CD4-positive, alpha-beta T cell treated with Interleukin-21 for 1 hour (primary cell): ENCODE data around the gene CD300E.
A peak's percentile ranks its signal among the peaks of the same experiment; 100 is the strongest.
"Not testable (repeated sequence)": the region's sequence is repeated elsewhere in the genome, so short reads cannot be mapped to it uniquely, and the experiment has no call there.

Source experiments
- DNase-seq: peaks from one replicate; pipeline ENCODE4 v3.0.0-alpha.2; 2020

Gene CD300E

GRCh38 chr17:74623693-74624093 lies at the start of gene CD300E:
Gene CD300E (minus strand): TSS chr17:74623738. CDS start chr17:74623621, 117 bp downstream.
- DNase-seq = no peak

- DNase-seq = peak; percentile 73
Observed at GRCh38 chr17:74671031-74671771, 47.7 kb upstream of the CD300E start.

GRCh38 chr17:74670329-74670728 lies 46.8 kb upstream of the CD300E start:
- DNase-seq = no peak

- no peak for DNase-seq
Observed at GRCh38 chr17:74663561-74663960, 40.0 kb upstream of the CD300E start.

- no peak for DNase-seq
Observed at GRCh38 chr17:74659889-74660288, 36.4 kb upstream of the CD300E start.

- no peak for DNase-seq
Observed at GRCh38 chr17:74658620-74659019, 35.1 kb upstream of the CD300E start.

- no peak for DNase-seq
Observed at GRCh38 chr17:74654742-74655141, 31.2 kb upstream of the CD300E start.

- no peak for DNase-seq
Observed at GRCh38 chr17:74652020-74652419, 28.5 kb upstream of the CD300E start.

- DNase-seq = no peak
Observed at GRCh38 chr17:74649909-74650308, 26.4 kb upstream of the CD300E start.

GRCh38 chr17:74647871-74648672 lies 24.5 kb upstream of the CD300E start:
- DNase-seq = no peak

GRCh38 chr17:74646231-74646630 lies 22.7 kb upstream of the CD300E start:
- peak; percentile 24 for DNase-seq

GRCh38 chr17:74645010-74645409 lies 21.5 kb upstream of the CD300E start:
- DNase-seq = no peak

GRCh38 chr17:74644419-74644818 lies 20.9 kb upstream of the CD300E start:
- DNase-seq = no peak

GRCh38 chr17:74643826-74644225 lies 20.3 kb upstream of the CD300E start:
- no peak for DNase-seq

GRCh38 chr17:74642995-74643394 lies 19.5 kb upstream of the CD300E start:
- no peak for DNase-seq

- DNase-seq = no peak
Observed at GRCh38 chr17:74642556-74642955, 19.0 kb upstream of the CD300E start.

- no peak for DNase-seq
Observed at GRCh38 chr17:74641958-74642298, 18.4 kb upstream of the CD300E start.

GRCh38 chr17:74641224-74641957 lies 17.9 kb upstream of the CD300E start:
- peak; percentile 19 for DNase-seq

GRCh38 chr17:74639704-74640151 lies 16.2 kb upstream of the CD300E start:
- peak; percentile 14 for DNase-seq

GRCh38 chr17:74637926-74638325 lies 14.4 kb upstream of the CD300E start:
- no peak for DNase-seq

GRCh38 chr17:74637265-74637664 lies 13.7 kb upstream of the CD300E start:
- no peak for DNase-seq

- not testable (repeated sequence) for DNase-seq
Observed at GRCh38 chr17:74636541-74637085, 13.1 kb upstream of the CD300E start.

GRCh38 chr17:74635418-74635817 lies 11.9 kb upstream of the CD300E start:
- no peak for DNase-seq
